PFSK-1 (cell line): ENCODE data around the gene FOXK2.

Experiments
- FOXP2 ChIP-seq: optimal IDR thresholded peaks from 2 replicates; pipeline ENCODE3; 2011; ENCODE audit warnings: borderline replicate concordance, control low read depth, inconsistent platforms; ENCODE audit not compliant: insufficient read depth; ENCODE audit errors: extremely low read length, extremely low read depth
- POLR2AphosphoS5 ChIP-seq: IDR thresholded peaks from 2 replicates; pipeline ENCODE4 v1.6.1; 2012; ENCODE audit warnings: low read depth, mild to moderate bottlenecking, control low read depth, low read length, moderate library complexity
- REST ChIP-seq, 2 experiments: IDR thresholded peaks; 2 replicates each; pipeline versions ENCODE4 v1.6.1 to v1.8.0; 2011 to 2012; ENCODE audit warnings: low read depth in 2 of 2, low read length in 2 of 2, control low read depth in 1 of 2, inconsistent platforms in 1 of 2, mild to moderate bottlenecking in 1 of 2, moderate library complexity in 1 of 2; ENCODE audit not compliant: insufficient read depth in 1 of 2
- SIN3A ChIP-seq: IDR thresholded peaks from 2 replicates; pipeline ENCODE4 v1.6.1; 2012; ENCODE audit warnings: mild to moderate bottlenecking, low read length, moderate library complexity, borderline replicate concordance; ENCODE audit not compliant: insufficient read depth
- TAF1 ChIP-seq: IDR thresholded peaks from 2 replicates; pipeline ENCODE4 v1.6.1; 2012; ENCODE audit warnings: low read length, control low read depth, borderline replicate concordance; ENCODE audit not compliant: insufficient read depth

The FOXK2 gene

GRCh38 chr17:82648742-82649331 lies 129.3 kb downstream of the FOXK2 start:
- TF ChIP-seq SIN3A (no peak), REST (IDR thresholded peaks at IDR 0.05; ENCODE audit: insufficient read depth in 1 of 2, low read depth in 2 of 2, low read length in 2 of 2) (no peak), FOXP2 (no peak), POLR2AphosphoS5 (no peak; the same call in 1 of the 2 replicates), TAF1 (no peak)

- TF ChIP-seq REST (IDR thresholded peaks at IDR 0.05; ENCODE audit: insufficient read depth in 1 of 2, low read depth in 2 of 2, low read length in 2 of 2) (no peak), FOXP2 (no peak), TAF1 (no peak), POLR2AphosphoS5 (no peak), SIN3A (no peak)
Measured at GRCh38 chr17:82649501-82650261, 130.1 kb downstream of the FOXK2 start.

GRCh38 chr17:82650723-82651122 lies 131.2 kb downstream of the FOXK2 start:
- no peak for TF ChIP-seq FOXP2
- TF ChIP-seq REST (IDR thresholded peaks at IDR 0.05; ENCODE audit: insufficient read depth in 1 of 2, low read depth in 2 of 2, low read length in 2 of 2): no peak
- TF ChIP-seq POLR2AphosphoS5: no peak
- TF ChIP-seq SIN3A: no peak
- no peak for TF ChIP-seq TAF1

GRCh38 chr17:82653651-82654528 lies 134.4 kb downstream of the FOXK2 start:
- TF ChIP-seq FOXP2 (no peak), SIN3A (no peak), REST (IDR thresholded peaks at IDR 0.05; ENCODE audit: insufficient read depth in 1 of 2, low read depth in 2 of 2, low read length in 2 of 2) (no peak), POLR2AphosphoS5 (no peak), TAF1 (no peak)
